GM12875 (cell line): ENCODE results near the gene IRAK1.

Source experiments
- H3K4me3 ChIP-seq: one replicate; pipeline ENCODE4 v1.5.1; 2011; ENCODE audit warnings: low read depth, low read length, control low read depth
- TF ChIP-seq, protein P1 (sequence below): IDR thresholded peaks from 2 replicates; pipeline ENCODE4 v1.5.1; 2011; ENCODE audit warnings: low read depth, mild to moderate bottlenecking, control low read depth, inconsistent platforms, low read length, moderate library complexity, borderline replicate concordance; ENCODE audit not compliant: insufficient read depth

Gene IRAK1

DNA sequence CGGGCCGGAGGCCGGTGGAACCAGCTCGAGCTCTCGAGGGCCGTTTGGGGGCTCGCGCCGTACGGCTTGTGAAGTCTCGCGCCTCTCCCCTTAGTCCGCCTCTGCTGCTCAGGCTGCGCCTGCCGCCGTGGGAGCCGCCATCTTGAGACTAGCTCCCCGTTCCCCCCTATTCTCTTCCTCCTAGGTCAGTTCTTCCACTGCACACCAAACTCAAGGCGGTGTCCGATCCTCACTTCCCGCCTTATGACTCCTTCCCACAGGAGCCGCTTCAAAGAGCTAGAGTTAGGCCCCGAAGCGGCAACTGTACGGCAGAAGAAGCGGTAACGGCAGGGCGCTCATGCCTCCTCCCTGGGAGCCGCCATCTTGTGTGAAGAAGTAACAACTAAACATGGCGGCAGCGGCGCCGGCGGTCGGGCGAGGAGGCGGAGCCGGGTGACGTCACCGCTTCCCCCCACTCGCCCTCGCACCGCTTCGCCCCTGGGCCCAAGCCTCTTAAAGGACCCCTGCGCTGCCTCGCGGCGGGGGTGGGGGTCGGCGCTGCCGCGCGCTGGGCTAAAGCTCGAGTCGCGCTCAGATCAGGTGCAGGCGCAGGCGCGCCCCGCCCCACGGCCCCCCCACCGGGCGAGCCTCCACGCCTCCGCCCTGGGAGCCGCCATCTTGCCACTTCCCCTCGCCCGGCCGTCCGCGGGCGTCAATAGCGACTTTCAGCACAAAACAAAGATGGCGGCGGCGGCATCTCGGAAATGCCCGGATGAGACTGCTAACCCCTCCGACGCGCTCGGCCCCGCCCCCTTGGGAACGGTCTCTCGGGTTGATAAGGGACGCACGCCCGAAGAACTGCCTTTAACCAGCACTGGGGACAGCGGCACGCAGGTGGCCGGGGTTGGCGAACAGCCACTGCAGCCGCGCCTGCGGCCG lies 48.0 kb downstream of the IRAK1 start, which contains the start of gene HCFC1:
Gene HCFC1 (minus strand): TSS at position 369 of the 918 bp plus-strand sequence. CDS start 978 bp downstream, outside the sequence.
- TF ChIP-seq, protein P1, sequence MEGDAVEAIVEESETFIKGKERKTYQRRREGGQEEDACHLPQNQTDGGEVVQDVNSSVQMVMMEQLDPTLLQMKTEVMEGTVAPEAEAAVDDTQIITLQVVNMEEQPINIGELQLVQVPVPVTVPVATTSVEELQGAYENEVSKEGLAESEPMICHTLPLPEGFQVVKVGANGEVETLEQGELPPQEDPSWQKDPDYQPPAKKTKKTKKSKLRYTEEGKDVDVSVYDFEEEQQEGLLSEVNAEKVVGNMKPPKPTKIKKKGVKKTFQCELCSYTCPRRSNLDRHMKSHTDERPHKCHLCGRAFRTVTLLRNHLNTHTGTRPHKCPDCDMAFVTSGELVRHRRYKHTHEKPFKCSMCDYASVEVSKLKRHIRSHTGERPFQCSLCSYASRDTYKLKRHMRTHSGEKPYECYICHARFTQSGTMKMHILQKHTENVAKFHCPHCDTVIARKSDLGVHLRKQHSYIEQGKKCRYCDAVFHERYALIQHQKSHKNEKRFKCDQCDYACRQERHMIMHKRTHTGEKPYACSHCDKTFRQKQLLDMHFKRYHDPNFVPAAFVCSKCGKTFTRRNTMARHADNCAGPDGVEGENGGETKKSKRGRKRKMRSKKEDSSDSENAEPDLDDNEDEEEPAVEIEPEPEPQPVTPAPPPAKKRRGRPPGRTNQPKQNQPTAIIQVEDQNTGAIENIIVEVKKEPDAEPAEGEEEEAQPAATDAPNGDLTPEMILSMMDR = no peak
- peak within 1 kb of the TSS; percentile 100 for H3K4me3 ChIP-seq

DNA sequence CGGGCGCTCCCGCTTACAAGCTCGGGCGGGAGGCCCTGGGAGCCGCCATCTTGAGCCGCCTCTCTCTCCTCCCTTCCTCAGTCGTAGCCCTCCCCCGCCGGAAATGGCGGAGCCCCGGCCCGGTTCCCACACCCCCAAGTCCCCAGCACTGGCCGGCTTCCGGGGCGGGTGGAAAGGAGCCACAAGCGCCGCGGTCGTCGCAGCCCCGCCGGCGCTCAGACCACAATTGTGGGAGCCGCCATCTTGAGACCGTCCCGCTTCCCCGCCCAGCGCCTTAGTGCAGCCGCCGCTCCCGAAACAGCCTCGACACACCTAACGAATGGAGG lies 48.6 kb downstream of the IRAK1 start:
- TF ChIP-seq, protein P1 = no peak
- H3K4me3 ChIP-seq = peak overlapping the region; percentile 100

DNA sequence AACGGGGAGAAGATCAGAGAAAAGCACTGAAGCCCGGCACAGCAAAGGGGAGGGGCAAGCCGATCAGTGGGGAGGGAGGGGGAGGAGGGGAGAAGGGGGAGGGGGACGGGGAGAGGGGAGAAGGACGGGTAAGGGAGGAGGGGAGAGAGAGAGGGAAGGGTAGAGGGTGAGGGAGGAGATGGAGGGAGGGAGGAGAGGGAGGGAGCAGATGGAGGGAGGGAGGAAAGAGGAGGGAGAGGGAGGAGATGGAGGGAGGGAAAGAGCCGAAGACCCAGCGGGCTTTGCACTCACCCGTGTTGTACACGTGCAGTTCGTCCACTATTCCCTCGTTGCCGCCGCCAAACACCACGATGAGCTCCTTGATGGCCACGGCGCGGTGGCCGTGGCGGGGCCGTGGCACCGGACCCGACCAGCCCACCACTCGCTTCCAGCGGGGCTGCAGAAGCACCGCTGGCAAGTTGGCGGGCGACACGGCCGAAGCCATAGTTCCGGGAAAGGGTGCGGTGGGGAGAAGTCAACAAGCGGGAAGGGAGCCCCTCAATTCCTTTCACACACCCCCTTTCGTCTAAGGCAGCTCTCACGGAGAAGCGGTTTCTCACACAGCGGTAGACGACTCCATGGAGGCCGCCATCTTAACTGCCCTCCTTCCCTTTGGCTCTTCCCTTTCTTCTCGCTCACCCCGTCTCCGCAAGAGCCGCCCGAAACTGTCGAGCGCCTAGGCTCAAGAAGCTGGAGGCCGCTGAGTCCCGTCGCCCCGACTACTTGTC lies 49.2 kb downstream of the IRAK1 start:
- peak overlapping the region; percentile 100 for H3K4me3 ChIP-seq

DNA sequence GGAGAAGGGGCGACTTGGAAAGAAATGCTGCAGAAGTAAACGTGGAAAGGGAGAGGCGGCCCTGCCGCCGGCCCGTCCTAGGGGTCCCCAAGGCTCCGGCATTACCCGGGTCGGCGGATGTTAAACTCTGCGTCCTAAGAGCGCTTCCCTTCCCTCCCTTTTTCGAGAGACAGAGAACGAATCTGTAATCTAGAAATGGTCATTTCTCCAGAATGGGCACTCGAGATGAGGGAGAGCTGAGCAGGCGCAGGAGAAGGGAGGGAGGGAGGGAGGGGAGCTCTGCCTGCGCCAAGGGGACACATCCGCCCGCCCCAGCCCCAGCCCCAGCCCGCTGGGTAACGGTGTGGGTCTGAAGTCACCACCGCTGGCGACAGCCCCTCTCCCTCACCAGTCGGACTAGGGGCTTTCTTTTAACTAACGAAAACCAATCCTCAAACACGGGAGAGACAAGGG lies 49.8 kb downstream of the IRAK1 start:
- peak overlapping the region; percentile 100 for H3K4me3 ChIP-seq
- TF ChIP-seq, protein P1 = no peak

More for the DNA sequence above, 49.2 kb downstream of the IRAK1 start:
- TF ChIP-seq, protein P1 = no peak

DNA sequence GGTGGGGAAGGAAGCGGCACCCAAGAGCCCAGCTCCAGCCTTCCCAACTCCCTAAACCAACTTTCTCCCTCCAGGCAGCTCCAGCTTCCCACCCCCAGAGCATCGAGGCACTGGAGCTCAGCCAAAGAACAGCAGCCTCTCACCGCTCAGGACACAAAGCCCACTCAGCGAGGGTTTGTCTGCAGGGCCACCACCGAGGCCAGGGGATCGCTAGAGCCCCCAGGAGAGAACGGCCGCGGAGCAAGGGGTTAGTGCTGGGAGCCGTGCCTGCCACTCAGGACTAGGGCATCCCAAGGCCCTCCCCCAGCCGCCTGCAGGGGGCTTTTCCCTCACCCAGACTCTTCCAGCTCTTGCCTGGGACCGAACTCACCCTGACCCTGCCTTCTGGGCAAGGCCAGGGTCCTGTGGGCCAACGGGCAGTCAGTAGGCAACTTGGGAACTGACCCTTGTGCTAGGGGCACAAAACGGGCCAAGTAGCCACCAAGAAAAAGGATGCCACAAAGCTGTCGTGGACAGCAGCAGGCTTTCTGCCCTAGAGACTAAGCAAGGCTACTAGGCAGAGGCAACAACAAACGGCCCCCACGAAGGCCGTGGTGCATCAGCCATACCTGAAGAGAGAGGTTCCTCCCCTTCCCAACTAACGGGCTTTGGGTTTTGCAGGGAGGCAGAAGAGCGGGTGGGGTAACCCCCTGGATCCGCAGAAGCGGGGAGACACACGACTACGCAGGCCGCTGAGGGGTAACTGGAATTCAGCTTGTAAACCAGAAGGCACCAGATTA lies 50.4 kb downstream of the IRAK1 start:
- TF ChIP-seq, protein P1 = no peak
- H3K4me3 ChIP-seq = peak overlapping the region; percentile 100

DNA sequence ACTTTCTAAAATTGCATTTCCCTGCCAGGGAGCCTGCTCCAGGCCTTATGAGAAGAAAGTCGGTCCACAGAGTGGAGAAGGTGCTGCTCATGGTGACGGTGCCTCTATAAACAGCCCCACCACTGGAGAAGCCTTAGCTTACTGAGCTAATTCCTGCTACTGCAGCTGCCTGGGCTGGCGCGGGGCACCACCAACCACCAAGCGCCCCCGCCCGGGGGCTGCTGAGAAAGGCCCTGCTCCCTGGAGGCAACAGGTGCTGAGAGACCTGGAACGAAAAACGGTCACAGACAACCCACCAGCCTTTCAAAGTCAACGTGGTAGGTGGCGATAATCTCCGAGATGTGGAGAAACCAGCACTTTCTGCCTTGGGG lies 51.0 kb downstream of the IRAK1 start:
- TF ChIP-seq, protein P1 = 0 out of 2 replicates have a peak, but pooled peaks have one; percentile 3
- peak overlapping the region; percentile 100 for H3K4me3 ChIP-seq
